Measurements from ENCODE around the gene RDH5.

- TF ChIP-seq, protein P1, sequence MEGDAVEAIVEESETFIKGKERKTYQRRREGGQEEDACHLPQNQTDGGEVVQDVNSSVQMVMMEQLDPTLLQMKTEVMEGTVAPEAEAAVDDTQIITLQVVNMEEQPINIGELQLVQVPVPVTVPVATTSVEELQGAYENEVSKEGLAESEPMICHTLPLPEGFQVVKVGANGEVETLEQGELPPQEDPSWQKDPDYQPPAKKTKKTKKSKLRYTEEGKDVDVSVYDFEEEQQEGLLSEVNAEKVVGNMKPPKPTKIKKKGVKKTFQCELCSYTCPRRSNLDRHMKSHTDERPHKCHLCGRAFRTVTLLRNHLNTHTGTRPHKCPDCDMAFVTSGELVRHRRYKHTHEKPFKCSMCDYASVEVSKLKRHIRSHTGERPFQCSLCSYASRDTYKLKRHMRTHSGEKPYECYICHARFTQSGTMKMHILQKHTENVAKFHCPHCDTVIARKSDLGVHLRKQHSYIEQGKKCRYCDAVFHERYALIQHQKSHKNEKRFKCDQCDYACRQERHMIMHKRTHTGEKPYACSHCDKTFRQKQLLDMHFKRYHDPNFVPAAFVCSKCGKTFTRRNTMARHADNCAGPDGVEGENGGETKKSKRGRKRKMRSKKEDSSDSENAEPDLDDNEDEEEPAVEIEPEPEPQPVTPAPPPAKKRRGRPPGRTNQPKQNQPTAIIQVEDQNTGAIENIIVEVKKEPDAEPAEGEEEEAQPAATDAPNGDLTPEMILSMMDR (conservative IDR thresholded peaks at IDR 0.05 in 1 of 2, IDR thresholded peaks at IDR 0.05 in 1 of 2; ENCODE audit: extremely low read depth in 1 of 2, insufficient read depth in 1 of 2, low read depth in 1 of 2, low read length in 2 of 2): no peak
- TF ChIP-seq EZH2 (IDR thresholded peaks at IDR 0.05; ENCODE audit: borderline replicate concordance, low read length): no peak
Observed at GRCh38 chr12:55720071-55720564, at the start of gene RDH5.
